ENCODE results near the gene PCSK7. TPM values are rescaled to one million over a fixed set of nuclear protein-coding genes. Genes with fewer than 3 reads are reported as not detected.

Gene PCSK7
- total and polyA plus RNA-seq, 2 of the 4 experiments (the other 2 are of a cell fraction) = 35.8 to 54.3 TPM

GRCh38 chr11:117180661-117181585, 51.0 kb downstream of the PCSK7 start:
- H4K20me1 ChIP-seq (ENCODE audit: insufficient read depth, low read length) = no peaks in the 10 kb centered on the region; the same call in 1 of the 2 replicates
- DNase-seq (peak; percentile 70), ATAC-seq (ENCODE audit: low read depth) (peak; percentile 8)
- dilution Hi-C loops (cut with HindIII; ENCODE audit: low sequenced_read_pairs, unreplicated experiment) (no loop called here), in situ Hi-C loops (cut with MboI; ENCODE audit: low sequenced_read_pairs) (no loop called here), intact Hi-C loops (cut with micrococcal nuclease) (loop anchor here (1.0 kb wide), 1 partner anchor 45 kb away; no protein-coding TSS in a partner anchor)
- H4K8ac ChIP-seq (ENCODE audit: low read depth in 2 of 2, low read length in 2 of 2) = peak overlapping the region; percentile 80 to 86; a peak in 3 of 4 replicates
- no peak overlapping the region; the same call in 1 of the 2 replicates for H3K4me2 ChIP-seq (ENCODE audit: low read depth, low read length)
- no peaks in the 10 kb centered on the region for H3K9me3 ChIP-seq (ENCODE audit: control insufficient read depth, insufficient read depth, low read length)
- ChIA-PET POLR2A (ENCODE audit: unreplicated experiment) (interaction anchor here (0.6 to 1.0 kb wide), 3 partner anchors 13 to 36 kb away, joined by 3 to 5 read pairs (median 3); no protein-coding TSS in a partner anchor), CTCF (interaction anchor here (1.1 to 1.5 kb wide), 5 partner anchors 11 to 46 kb away, joined by 3 to 6 read pairs (median 4); no protein-coding TSS in a partner anchor)
- H3K27me3 ChIP-seq (ENCODE audit: control insufficient read depth, insufficient read depth, low read length) = no peaks in the 10 kb centered on the region
- H3K23ac ChIP-seq (ENCODE audit: low read depth, low read length) = peak overlapping the region; percentile 75
- peak overlapping the region; percentile 75 for H2AK5ac ChIP-seq (ENCODE audit: low read depth, low read length)
- peak overlapping the region; percentile 28; the same call in 1 of the 2 replicates for H3K27ac ChIP-seq (ENCODE audit: insufficient read depth, low read length)
- no peak overlapping the region; the same call in 1 of the 2 replicates for H3K56ac ChIP-seq (ENCODE audit: extremely low read depth, insufficient read depth, low read length)
- peak overlapping the region; percentile 81 for H4K91ac ChIP-seq (ENCODE audit: insufficient read depth, low read depth, low read length)
- WGBS, 2 experiments (ENCODE audit: extremely low coverage in 2 of 2, insufficient read length in 1 of 2) = 72% methylated on average over 9 of the region's 22 CpGs; no CpG with 5 or more reads in 1 of the 2 experiments
- 0 out of 2 replicates have a peak overlapping the region, but pooled peaks have one; percentile 2 for H3K18ac ChIP-seq (ENCODE audit: low read depth, low read length)
- H3K4ac ChIP-seq (ENCODE audit: low read depth, low read length) = peak overlapping the region; percentile 87
- H3K9ac ChIP-seq (ENCODE audit: low read depth, low read length) = peak overlapping the region; percentile 20; the same call in 1 of the 2 replicates
- H3K36me3 ChIP-seq (ENCODE audit: control insufficient read depth, insufficient read depth, low read length) = peaks cover 20% of the 10 kb centered on the region
- peak overlapping the region; percentile 76 for H2AFZ ChIP-seq (replicated peaks; ENCODE audit: low read length, poor library complexity)
- H3K79me1 ChIP-seq (ENCODE audit: low read depth in 1 of 2, low read length in 2 of 2) = peaks cover 21 to 33% of the 10 kb centered on the region in 2 experiments
- no peak overlapping the region for H3K4me3 ChIP-seq (ENCODE audit: insufficient read depth, low read depth, low read length)
- no TSS peak for BruUV-seq (replicated peaks)
- H2BK120ac ChIP-seq (ENCODE audit: low read depth, low read length) = peak overlapping the region; percentile 53
- H3K4me1 ChIP-seq (ENCODE audit: control insufficient read depth, insufficient read depth, low read length) = peaks cover 13% of the 10 kb centered on the region
- peak overlapping the region; percentile 5; the same call in 1 of the 2 replicates for H2BK20ac ChIP-seq (ENCODE audit: low read depth, low read length)
- H2BK5ac ChIP-seq (ENCODE audit: low read depth, low read length, poor library complexity, severe bottlenecking) = peak overlapping the region; percentile 62
- H2AK9ac ChIP-seq (replicated peaks; ENCODE audit: low read depth, low read length, poor library complexity) = peak overlapping the region; percentile 60
- H3K14ac ChIP-seq (replicated peaks; ENCODE audit: low read depth, low read length) = peak overlapping the region; percentile 85
- peak overlapping the region; percentile 70; the same call in 2 of the 3 replicates for H2BK15ac ChIP-seq (ENCODE audit: low read depth, low read length)
- peaks cover 9% of the 10 kb centered on the region for H3K9me1 ChIP-seq (ENCODE audit: insufficient read depth, low read length)
- H4K5ac ChIP-seq (ENCODE audit: low read depth, low read length) = peak overlapping the region; percentile 1; the same call in 1 of the 2 replicates
- no peak for TF ChIP-seq CEBPB (IDR thresholded peaks at IDR 0.05; ENCODE audit: low read depth, low read length)
- TF ChIP-seq MAZ (IDR thresholded peaks at IDR 0.05; ENCODE audit: borderline replicate concordance, low read depth, low read length) = no peak
- TF ChIP-seq, protein P1, sequence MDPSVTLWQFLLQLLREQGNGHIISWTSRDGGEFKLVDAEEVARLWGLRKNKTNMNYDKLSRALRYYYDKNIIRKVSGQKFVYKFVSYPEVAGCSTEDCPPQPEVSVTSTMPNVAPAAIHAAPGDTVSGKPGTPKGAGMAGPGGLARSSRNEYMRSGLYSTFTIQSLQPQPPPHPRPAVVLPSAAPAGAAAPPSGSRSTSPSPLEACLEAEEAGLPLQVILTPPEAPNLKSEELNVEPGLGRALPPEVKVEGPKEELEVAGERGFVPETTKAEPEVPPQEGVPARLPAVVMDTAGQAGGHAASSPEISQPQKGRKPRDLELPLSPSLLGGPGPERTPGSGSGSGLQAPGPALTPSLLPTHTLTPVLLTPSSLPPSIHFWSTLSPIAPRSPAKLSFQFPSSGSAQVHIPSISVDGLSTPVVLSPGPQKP (IDR thresholded peaks at IDR 0.05; ENCODE audit: borderline replicate concordance, low read depth, low read length) = no peak
- TF ChIP-seq SMC3 (IDR thresholded peaks at IDR 0.05; ENCODE audit: low read depth, low read length) = peak; percentile 33; the same call in 1 of the 2 replicates
- TF ChIP-seq NFE2L2 (IDR thresholded peaks at IDR 0.05; ENCODE audit: low read depth, low read length) = no peak
- TF ChIP-seq MXI1 (IDR thresholded peaks at IDR 0.05; ENCODE audit: borderline replicate concordance, low read depth, low read length) = peak; percentile 69; the same call in 1 of the 2 replicates
- TF ChIP-seq BHLHE40 (IDR thresholded peaks at IDR 0.05; ENCODE audit: low read depth, low read length) = no peak
- TF ChIP-seq, protein P2, sequence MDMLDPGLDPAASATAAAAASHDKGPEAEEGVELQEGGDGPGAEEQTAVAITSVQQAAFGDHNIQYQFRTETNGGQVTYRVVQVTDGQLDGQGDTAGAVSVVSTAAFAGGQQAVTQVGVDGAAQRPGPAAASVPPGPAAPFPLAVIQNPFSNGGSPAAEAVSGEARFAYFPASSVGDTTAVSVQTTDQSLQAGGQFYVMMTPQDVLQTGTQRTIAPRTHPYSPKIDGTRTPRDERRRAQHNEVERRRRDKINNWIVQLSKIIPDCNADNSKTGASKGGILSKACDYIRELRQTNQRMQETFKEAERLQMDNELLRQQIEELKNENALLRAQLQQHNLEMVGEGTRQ (IDR thresholded peaks at IDR 0.05; ENCODE audit: low read depth, low read length) = peak; percentile 72
- TF ChIP-seq RAD21 (IDR thresholded peaks at IDR 0.05; ENCODE audit: low read length) = peak; percentile 45
- no peak for TF ChIP-seq FOS (IDR thresholded peaks at IDR 0.05; ENCODE audit: low read depth, low read length)
- TF ChIP-seq POLR2A (IDR thresholded peaks at IDR 0.05; ENCODE audit: low read depth, low read length) = no peak
- TF ChIP-seq RCOR1 (IDR thresholded peaks at IDR 0.05; ENCODE audit: insufficient replicate concordance, low read length) = no peak
- no peak for TF ChIP-seq MAFK (IDR thresholded peaks at IDR 0.05; ENCODE audit: low read depth, low read length)
- no peak for TF ChIP-seq RFX5 (IDR thresholded peaks at IDR 0.05; ENCODE audit: low read depth, low read length)
